MG63 (cell line): ENCODE results near the gene NDST4. TPM values are rescaled to one million over a fixed set of nuclear protein-coding genes. Genes with fewer than 3 reads are reported as not detected.
"Not testable (repeated sequence)": the region's sequence is repeated elsewhere in the genome, so short reads cannot be mapped to it uniquely, and the experiment has no call there.

Experiments
- DNase-seq: peaks from one replicate; pipeline ENCODE4 v3.0.0-alpha.2; 2020
- H3K27me3 ChIP-seq: fragments of 250-450 bp; sonication (Bioruptor Pico); 2 replicates; pipeline ENCODE4 v1.5.1; 2020; ENCODE audit warnings: mild to moderate bottlenecking, moderate library complexity
- H3K36me3 ChIP-seq: fragments of 250-450 bp; sonication (Bioruptor Pico); 2 replicates; pipeline ENCODE4 v1.5.1; 2020; ENCODE audit warnings: mild to moderate bottlenecking, moderate library complexity
- H3K4me3 ChIP-seq: fragments of 250-450 bp; sonication (Bioruptor Pico); 2 replicates; pipeline ENCODE4 v1.5.1; 2020; ENCODE audit warnings: mild to moderate bottlenecking, moderate library complexity
- H3K9me3 ChIP-seq: fragments of 250-450 bp; sonication (Bioruptor Pico); 2 replicates; pipeline ENCODE4 v1.5.1; 2020; ENCODE audit warnings: mild to moderate bottlenecking, moderate library complexity
- total RNA-seq: library from RNA; depleted of rRNA; stranded (reverse); fragments of >200 nt; shearing (Covaris generic); gene quantifications from 2 replicates; pipeline ENCODE4 v1.2.3, GENCODE V29; 2014; ENCODE audit warnings: low replicate concordance

Gene NDST4
- total RNA-seq, 1 experiment from 2014 or later: not detected

DNA sequence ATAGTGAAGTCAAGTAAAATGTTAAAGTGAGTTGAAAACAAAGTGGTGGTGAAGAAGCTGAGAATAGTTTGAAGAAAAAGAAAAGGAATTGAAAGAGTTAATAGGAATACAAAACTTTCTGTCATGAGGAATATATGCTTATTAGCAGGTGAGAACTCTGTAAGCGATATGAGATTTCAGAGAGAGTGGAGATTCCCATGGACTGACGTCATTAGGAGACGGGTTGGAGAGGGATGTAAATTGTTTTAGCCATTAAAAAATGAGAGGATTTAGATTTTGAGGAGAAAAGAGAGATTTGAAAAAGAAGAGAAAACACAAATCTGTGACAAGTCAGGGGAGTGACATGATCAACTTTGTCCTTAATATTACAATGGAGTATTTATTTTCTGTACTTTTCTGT is 11.7 kb downstream of the NDST4 start:
- no peak for DNase-seq
- no peaks in the 10 kb centered on the region for H3K27me3 ChIP-seq
- H3K9me3 ChIP-seq: no peaks in the 10 kb centered on the region
- H3K4me3 ChIP-seq: no peak overlapping the region
- H3K36me3 ChIP-seq: no peaks in the 10 kb centered on the region

DNA sequence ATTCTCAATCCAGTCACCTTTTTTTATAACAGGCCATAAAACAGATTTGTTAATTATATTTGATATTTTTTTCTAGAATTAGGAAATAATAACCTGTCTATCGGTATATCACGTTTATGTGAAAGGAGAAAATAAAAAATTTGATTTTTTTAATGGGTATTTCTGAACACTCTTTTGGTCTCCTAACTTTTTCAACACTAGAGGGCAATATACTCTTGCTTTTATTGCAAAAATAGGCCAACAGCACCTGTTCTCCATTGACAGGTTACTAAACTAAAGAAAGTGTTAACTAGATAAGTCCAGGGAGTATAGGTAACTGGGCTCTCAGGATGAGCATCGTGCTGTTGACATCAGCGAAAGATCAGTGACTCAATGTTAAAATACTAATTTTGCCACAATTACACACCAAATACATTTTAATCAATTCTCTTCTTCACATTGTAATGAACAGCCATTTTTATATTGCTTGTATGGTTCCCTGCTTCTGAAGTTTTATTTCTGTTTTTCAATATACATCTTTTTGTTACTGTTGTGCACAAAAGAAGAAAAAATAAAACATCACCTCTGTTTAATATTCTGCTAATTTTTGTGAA is 22.8 kb downstream of the NDST4 start:
- H3K4me3 ChIP-seq: no peak overlapping the region
- no peaks in the 10 kb centered on the region for H3K36me3 ChIP-seq
- no peak for DNase-seq
- H3K9me3 ChIP-seq: no peaks in the 10 kb centered on the region
- H3K27me3 ChIP-seq: no peaks in the 10 kb centered on the region

DNA sequence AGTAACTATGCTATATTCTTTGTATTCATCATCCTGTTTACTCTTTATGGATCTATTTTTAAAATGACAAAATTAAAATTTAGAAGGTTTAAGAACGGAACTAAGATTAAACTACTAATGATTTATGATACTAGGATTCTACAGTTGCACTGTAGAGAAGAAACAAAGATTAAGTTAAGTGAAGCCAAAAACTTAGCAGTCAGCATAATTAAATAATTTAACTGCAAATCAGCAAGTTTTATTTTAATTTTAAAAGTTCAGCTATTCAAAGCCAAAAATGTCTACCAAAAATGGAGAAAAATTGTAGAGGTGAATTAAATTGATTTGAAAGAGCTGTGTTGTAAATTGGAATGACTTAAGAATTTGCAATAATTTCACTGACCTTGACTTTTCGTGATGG is 30.8 kb downstream of the NDST4 start:
- H3K36me3 ChIP-seq: no peaks in the 10 kb centered on the region
- no peak for DNase-seq
- H3K27me3 ChIP-seq: no peaks in the 10 kb centered on the region
- no peaks in the 10 kb centered on the region for H3K9me3 ChIP-seq
- H3K4me3 ChIP-seq: no peak overlapping the region

DNA sequence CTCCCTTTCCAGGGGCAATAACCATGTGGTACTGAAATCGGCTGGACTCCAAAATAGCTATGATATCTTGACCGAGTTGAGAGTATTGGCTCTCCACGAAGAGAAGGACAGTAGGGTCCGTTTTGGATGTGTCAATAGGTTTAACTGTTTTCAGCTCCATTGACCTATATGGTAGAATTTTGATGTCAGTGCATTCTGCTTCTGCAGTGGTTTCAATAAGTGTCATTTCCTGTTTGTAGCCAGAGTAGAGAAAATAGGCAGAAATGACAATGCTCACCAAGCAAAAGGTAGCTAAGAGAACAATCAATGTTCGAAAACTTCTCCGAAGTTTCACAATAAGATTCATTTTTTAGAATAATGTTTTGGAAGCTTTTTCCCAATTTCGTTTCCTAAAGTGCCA is 36.7 kb downstream of the NDST4 start:
- H3K36me3 ChIP-seq: no peaks in the 10 kb centered on the region
- DNase-seq: no peak
- H3K27me3 ChIP-seq: no peaks in the 10 kb centered on the region
- no peaks in the 10 kb centered on the region for H3K9me3 ChIP-seq
- H3K4me3 ChIP-seq: no peak overlapping the region

DNA sequence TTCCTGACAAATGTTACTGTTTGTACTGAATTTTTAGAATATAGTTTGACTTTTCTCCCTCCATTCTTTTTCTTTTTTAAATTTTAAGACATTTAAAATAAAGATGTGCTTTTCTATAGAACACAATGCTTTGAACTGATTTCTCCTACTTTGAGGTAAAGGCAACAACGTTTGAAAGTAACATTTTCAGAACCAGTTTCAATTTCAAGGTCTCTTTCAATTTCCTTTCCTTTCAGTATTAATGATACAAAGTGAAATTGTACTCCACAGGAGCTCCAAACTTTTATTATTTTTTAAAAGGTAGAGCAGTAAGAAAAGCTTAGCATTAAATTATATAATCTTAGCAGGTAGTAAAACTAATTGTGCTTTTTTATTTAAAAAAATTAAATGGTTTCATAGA is 54.9 kb downstream of the NDST4 start:
- no peaks in the 10 kb centered on the region for H3K36me3 ChIP-seq
- no peak for DNase-seq
- no peaks in the 10 kb centered on the region for H3K9me3 ChIP-seq
- no peaks in the 10 kb centered on the region for H3K27me3 ChIP-seq
- no peak overlapping the region for H3K4me3 ChIP-seq

DNA sequence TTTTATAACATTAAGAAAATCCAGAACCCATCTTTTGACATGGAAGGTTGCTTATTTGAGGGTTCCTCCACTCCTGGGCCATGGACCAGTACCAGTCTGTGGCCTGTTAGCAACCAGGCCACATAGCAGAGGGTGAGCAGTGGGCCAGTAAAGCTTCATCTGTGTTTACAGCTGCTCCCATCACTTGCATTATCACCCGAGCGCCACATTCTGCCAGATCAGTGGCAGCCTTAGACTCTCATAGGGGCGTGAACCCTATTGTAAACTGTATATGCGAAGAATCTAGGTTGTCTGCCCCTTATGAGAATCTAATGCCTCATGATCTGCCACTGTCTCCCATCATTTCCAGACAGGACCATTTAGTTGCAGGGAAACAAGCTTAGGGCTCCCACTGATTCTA is 58.6 kb downstream of the NDST4 start:
- Histone ChIP-seq H3K27me3 (no peaks in the 10 kb centered on the region), H3K9me3 (no peaks in the 10 kb centered on the region)
- no peak for DNase-seq

DNA sequence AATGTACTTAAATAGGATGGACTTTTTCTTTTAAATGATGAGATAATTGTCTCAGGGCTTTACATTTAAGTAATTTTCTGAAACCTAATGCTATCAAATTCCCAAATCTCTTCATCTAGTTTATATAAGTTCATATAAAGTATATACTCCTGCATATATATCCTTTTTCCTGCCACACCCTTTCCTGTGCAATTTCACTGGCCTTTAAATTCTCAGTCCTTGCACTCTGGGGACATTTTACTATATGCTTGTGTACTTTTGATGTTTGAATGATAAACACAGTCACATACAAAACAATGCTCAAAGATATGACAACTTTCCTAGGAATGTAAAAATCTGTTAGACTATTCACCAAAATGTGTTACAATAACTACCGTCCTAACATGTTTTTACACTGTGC is 60.1 kb downstream of the NDST4 start:
- H3K36me3 ChIP-seq: no peaks in the 10 kb centered on the region

More for the DNA sequence above, 58.6 kb downstream of the NDST4 start:
- Histone ChIP-seq H3K36me3 (no peaks in the 10 kb centered on the region), H3K4me3 (no peak overlapping the region)

DNA sequence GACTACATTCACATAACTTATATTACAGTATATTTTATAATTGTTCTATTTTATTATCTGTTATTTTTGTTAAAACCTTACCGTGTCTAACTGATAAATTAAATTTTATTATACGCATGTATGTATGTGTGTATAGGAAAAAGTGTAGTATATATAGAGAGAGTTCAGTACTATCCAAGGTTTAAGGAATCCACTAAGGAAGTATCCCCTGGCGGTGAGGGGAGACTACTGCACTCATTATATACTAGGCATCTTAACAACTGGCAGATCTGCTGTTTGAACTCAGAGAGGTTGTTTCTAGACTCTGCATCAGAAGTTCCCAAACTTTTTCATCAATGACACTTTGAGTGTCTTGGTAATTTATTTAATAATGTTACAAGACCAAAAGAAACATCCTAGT is 70.9 kb downstream of the NDST4 start:
- H3K9me3 ChIP-seq: no peaks in the 10 kb centered on the region
- no peaks in the 10 kb centered on the region for H3K27me3 ChIP-seq
- H3K4me3 ChIP-seq: no peak overlapping the region
- no peaks in the 10 kb centered on the region for H3K36me3 ChIP-seq
- no peak for DNase-seq

More for the DNA sequence above, 60.1 kb downstream of the NDST4 start:
- Histone ChIP-seq H3K4me3 (no peak overlapping the region), H3K9me3 (no peaks in the 10 kb centered on the region), H3K27me3 (no peaks in the 10 kb centered on the region)
- DNase-seq: no peak

DNA sequence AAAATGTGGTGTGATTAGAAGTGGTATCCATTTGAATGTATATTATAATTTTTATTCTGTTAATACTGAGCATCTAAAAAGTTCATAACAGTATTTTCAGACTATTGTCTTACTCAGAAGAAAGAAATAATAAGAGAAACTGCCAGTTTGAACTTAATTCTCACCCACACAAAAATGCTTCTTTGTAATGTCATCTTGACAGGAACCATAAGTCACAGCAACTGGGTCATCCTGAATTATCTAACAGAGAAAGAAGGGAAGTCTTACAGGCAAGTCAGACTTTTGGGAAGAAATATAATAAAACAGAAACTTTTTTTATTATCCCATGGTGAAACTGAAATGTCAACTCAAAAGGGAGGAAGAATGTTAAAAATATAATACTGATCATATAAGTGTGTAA is 83.1 kb downstream of the NDST4 start:
- no peak overlapping the region for H3K4me3 ChIP-seq
- H3K9me3 ChIP-seq: no peaks in the 10 kb centered on the region
- no peaks in the 10 kb centered on the region for H3K27me3 ChIP-seq
- DNase-seq: no peak
- no peaks in the 10 kb centered on the region for H3K36me3 ChIP-seq

DNA sequence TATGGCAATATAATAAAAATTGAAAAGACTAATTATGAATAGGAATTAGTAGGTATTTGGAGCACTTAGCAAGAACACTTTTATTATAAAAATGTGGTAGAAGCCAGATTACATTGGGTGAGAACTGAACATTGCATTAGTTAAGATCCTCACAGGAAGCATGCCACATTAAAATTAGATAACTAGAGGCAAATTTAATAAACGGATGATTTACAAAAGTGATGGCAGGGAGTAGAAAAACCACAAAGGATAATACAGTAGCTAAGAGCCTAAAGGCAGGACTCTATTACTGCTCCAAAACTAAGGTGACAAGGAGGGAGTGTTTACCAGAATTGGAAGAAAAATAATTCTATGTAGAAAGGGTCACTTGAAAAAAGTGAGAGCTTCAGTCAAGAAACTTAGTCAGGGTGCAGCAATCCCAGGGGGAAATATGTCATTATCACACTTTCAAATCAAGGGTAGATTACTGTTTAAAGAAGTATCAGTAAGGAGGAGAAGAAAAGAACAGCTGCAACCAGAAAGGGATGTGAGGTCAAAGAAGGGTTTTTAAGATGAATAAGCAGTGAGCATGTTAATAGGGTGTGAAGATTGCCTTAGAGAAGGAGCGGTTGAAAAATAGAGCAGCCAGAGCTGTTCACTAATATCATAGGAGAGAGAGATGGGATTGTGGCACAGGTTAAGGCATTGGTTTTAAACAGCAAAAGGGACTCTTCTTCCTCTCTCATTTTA is 84.6 kb downstream of the NDST4 start:
- H3K36me3 ChIP-seq: no peaks in the 10 kb centered on the region
- H3K27me3 ChIP-seq: no peaks in the 10 kb centered on the region
- DNase-seq: no peak
- H3K4me3 ChIP-seq: no peak overlapping the region
- H3K9me3 ChIP-seq: no peaks in the 10 kb centered on the region

DNA sequence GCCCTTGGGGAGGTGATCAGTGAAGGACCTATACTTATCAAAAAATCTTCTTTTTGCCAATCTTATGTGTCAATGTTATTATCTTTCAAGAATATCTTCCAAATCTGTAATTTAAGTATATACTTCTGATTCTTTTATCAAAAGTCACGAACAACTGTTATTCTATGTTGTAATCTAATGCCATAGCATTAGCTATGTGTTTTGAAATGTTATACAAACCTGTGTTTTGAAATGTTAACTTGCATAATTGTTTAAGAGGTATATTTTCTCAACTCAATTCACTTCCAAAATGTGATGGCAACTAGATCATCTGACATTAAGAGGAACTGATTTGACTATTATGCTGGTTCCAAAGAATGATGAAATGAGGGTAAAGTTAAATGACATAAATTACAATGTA is 113.5 kb downstream of the NDST4 start:
- Histone ChIP-seq H3K27me3 (no peaks in the 10 kb centered on the region), H3K36me3 (no peaks in the 10 kb centered on the region), H3K4me3 (no peak overlapping the region), H3K9me3 (no peaks in the 10 kb centered on the region)
- DNase-seq: no peak

DNA sequence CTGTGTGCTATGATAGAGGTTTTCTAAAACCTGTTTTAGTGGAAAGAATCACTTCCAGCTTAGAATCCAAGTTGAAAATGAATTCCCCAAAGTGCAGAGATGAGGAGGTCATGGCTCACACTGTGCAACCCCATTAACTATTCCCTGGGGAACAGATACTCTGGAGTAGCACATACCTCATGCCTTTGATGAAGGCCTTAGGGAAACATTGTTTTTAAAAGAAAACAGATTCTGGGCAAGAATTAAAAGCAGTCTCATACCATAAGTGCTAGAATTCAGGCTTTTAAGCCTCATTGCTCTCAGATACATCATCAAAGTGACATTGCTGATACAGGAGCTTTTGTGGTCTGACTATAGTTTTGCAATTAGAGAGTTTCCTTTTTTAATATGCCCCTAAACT is 115.1 kb downstream of the NDST4 start:
- no peak overlapping the region for H3K4me3 ChIP-seq
- H3K9me3 ChIP-seq: no peaks in the 10 kb centered on the region
- H3K27me3 ChIP-seq: no peaks in the 10 kb centered on the region
- DNase-seq: no peak
- no peaks in the 10 kb centered on the region for H3K36me3 ChIP-seq

DNA sequence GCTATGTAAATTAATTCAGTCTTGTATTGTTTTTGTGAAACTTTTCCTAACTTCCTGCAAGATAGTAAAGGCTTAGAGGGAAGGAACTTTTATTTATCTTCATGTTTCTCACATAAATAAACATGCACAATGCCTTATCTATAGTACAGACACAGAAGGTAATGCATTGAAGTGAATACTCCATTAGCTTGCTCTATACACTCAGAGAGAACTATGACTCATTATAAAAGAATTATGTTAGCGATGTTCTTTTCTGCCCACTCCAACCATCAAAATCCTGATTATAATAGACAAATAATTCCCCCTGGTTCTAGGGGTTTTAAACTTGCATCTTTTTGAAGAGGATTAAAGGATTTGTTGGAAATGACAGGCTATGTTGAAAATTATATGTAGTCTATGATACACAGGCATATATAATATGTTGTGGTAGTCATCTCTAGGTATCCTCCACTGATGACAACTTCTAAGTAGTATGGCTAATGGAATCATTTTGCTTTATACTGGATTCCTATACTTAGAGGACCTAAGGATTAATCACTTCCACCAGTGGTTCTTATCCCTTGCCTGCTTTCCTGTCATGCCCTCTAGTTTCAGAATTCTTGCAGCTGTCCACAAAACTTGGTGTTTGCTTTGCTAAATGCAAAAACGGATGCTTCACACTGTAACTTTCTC is 115.7 kb downstream of the NDST4 start:
- Histone ChIP-seq H3K4me3 (no peak overlapping the region), H3K9me3 (no peaks in the 10 kb centered on the region), H3K27me3 (no peaks in the 10 kb centered on the region), H3K36me3 (no peaks in the 10 kb centered on the region)
- DNase-seq: no peak

DNA sequence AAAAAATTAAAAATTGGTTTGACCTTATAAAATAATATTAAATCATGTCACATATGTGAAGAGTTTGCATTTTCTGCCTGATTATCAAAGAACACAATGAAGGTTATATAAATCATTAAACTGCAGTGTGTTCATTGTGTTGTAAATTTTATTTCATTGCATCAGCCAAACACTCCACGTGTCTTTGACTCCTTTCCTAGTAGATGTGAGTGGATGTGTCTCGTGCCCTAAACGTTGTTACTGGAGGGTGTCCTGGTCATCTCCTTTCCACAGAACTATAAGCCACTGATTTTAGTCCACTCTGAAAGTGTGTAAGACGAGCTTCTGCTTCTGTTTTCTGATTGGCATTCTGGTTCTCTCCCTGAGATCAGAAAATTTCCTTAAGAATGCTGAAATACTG is 127.3 kb downstream of the NDST4 start:
- H3K4me3 ChIP-seq: no peak overlapping the region
- no peaks in the 10 kb centered on the region for H3K27me3 ChIP-seq
- no peak for DNase-seq
- no peaks in the 10 kb centered on the region for H3K9me3 ChIP-seq
- no peaks in the 10 kb centered on the region for H3K36me3 ChIP-seq

DNA sequence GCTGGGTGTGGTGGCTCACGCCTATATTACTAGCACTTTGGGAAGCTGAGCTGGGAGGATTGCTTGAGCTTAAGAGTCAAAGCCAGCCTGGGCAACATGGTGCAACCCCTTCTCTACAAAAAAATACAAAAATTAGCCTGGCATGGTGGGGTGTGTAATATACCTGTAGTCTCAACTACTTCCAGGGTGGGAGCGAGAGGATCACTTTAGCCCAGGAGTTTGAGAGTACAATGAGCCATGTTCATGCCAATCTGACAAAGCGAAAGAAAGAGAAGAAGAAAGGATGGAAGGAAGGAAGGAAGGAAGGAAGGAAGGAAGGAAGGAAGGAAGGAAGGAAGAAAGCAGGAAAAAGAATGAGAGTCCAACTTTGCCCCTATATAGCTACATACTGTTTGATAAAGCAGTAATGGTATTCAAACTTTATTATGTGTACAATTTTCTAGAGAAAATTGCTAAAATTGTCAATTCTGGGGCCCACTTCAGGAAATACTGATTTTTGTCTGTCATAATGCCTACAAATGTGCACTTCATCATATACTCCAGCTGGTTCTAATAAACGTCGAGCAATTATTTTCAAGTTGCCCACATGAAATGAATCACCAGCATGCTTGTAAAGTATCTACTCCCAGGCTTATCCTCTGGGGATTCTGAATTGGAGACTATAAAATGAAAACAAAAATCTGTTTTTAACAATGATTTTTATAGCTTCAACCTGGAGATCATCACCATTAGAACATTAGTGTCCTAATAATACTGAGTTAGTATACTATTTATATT is 132.3 kb downstream of the NDST4 start:
- Histone ChIP-seq H3K27me3 (no peaks in the 10 kb centered on the region), H3K9me3 (no peaks in the 10 kb centered on the region), H3K36me3 (no peaks in the 10 kb centered on the region), H3K4me3 (no peak overlapping the region)
- DNase-seq: no peak

DNA sequence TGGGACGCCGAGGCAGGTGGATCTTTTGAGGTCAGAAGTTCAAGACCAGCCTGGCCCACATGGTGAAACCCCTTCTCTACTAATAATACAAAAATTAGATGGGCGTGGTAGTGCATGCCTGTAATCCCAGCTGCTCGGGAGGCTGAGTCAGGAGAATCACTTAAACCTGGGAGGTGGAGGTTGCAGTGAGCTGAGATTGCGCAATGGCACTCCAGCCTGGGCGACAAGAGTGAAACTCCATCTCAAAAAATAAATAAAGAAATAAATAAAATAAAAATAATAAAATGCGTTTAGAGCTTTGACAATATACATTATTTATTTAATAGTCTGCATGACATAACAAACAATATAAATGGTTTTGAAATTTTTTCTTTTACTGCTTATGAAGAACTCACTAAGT is 133.0 kb downstream of the NDST4 start:
- DNase-seq, H3K4me3 ChIP-seq, H3K36me3 ChIP-seq, H3K27me3 ChIP-seq, H3K9me3 ChIP-seq: not testable (repeated sequence)

DNA sequence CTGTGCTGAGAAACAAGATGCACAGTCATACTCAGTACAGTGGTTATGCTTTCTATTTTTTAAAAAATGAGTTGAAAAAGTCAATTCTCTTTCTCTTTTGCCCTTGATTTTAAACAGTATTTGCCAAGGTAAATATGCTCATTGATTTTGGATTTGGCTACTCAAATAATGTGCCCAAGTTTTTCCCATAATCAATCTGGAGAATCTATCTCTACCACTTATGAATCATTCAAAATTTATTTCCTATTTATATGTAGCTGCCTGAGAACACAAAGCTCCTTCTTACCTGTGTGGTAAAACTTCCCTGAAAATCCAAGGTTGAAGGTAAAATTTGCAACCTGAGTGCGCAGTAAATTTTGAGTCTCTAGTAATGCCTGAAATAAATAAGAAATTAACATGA is 136.5 kb downstream of the NDST4 start:
- Histone ChIP-seq H3K4me3 (no peak overlapping the region), H3K36me3 (no peaks in the 10 kb centered on the region), H3K27me3 (no peaks in the 10 kb centered on the region), H3K9me3 (no peaks in the 10 kb centered on the region)
- DNase-seq: no peak
